ENCODE measurements around the gene RAB30. TPM values are rescaled to one million over a fixed set of nuclear protein-coding genes. Genes with fewer than 3 reads are reported as not detected.

Gene RAB30
- total RNA-seq, 1 donor from 2014 or later, result 12.3 TPM

DNA sequence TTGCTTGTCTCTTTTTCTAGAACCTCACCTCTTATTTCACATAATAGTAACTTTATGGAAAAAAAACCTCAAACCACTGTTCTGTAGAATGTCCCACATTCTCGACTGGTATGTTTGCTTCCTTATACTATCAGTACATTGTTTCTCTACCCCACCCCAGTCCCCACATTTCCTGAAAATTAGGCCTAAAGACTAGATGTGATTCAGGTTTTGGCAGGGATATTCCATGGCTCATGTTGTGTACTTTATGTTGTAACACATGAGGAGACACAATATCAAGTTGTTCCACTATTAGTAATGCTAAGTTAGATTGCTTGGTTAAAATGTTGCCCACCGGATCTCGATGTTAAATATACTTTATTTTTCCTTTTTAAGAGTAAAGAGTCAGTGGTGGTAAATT is 135.4 kb downstream of the RAB30 start:
- no peaks in the 10 kb centered on the region for H3K9me3 Mint-ChIP-seq
- Histone ChIP-seq H3K4me2 (no peak overlapping the region), H3K79me2 (ENCODE audit: low read depth) (no peaks in the 10 kb centered on the region), H2AFZ (replicated peaks) (no peak overlapping the region), H3K36me3 (no peaks in the 10 kb centered on the region), H3K27me3 (no peaks in the 10 kb centered on the region), H3K9ac (no peak overlapping the region), H3K4me1 (no peaks in the 10 kb centered on the region), H3F3A (ENCODE audit: low read depth) (no peaks in the 10 kb centered on the region), H3K4me3 (no peak overlapping the region), H3K9me3 (ENCODE audit: low read depth) (no peaks in the 10 kb centered on the region), H3K27ac (no peak overlapping the region), H4K20me1 (ENCODE audit: low read depth) (no peaks in the 10 kb centered on the region)
- H3K4me3 Mint-ChIP-seq, result no peak overlapping the region
- H3K36me3 Mint-ChIP-seq, result peaks cover 3% of the 10 kb centered on the region
- H3K4me1 Mint-ChIP-seq, result no peaks in the 10 kb centered on the region
- DNase-seq (ENCODE audit: low spot score), result no peak
- H3K27me3 Mint-ChIP-seq (ENCODE audit: insufficient read depth, low read depth), result no peaks in the 10 kb centered on the region
- no peak overlapping the region for H3K27ac Mint-ChIP-seq
- TF ChIP-seq EZH2 (IDR thresholded peaks at IDR 0.05) (no peak), EZH2phosphoT487 (IDR thresholded peaks at IDR 0.05) (no peak), CTCF (IDR thresholded peaks at IDR 0.05) (no peak)

DNA sequence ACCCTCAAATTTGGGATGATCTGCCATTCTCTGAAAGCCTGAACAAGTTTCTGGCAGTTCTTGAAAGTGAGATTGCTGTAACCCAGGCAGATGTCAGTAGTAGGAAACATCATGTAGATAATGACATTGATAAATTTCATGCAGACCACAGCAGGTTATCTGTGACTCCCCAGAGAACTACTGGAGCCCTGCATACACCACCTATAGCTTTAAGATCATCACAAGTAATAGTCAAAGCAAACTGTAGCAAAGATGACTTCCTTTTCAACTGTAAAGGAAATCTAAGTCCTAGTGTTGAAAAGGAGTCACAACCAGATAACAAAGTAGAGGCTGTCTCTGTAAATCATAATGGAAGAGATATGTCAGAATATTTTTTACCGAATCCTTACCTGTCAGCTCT is 139.1 kb downstream of the RAB30 start:
- Histone ChIP-seq H3K4me3 (no peak overlapping the region), H3F3A (ENCODE audit: low read depth) (no peaks in the 10 kb centered on the region), H3K9me3 (ENCODE audit: low read depth) (no peaks in the 10 kb centered on the region), H3K4me1 (no peaks in the 10 kb centered on the region), H3K36me3 (no peaks in the 10 kb centered on the region), H4K20me1 (ENCODE audit: low read depth) (no peaks in the 10 kb centered on the region), H3K27ac (no peak overlapping the region), H3K9ac (no peak overlapping the region), H3K27me3 (no peaks in the 10 kb centered on the region), H3K79me2 (ENCODE audit: low read depth) (no peaks in the 10 kb centered on the region), H2AFZ (replicated peaks) (no peak overlapping the region), H3K4me2 (no peak overlapping the region)
- Mint-ChIP-seq H3K27ac (no peak overlapping the region), H3K36me3 (peaks cover 3% of the 10 kb centered on the region), H3K27me3 (ENCODE audit: insufficient read depth, low read depth) (no peaks in the 10 kb centered on the region), H3K4me1 (no peaks in the 10 kb centered on the region), H3K4me3 (no peak overlapping the region), H3K9me3 (no peaks in the 10 kb centered on the region)
- TF ChIP-seq CTCF (IDR thresholded peaks at IDR 0.05) (no peak), EZH2phosphoT487 (IDR thresholded peaks at IDR 0.05) (no peak), EZH2 (IDR thresholded peaks at IDR 0.05) (no peak)
- DNase-seq (ENCODE audit: low spot score), result no peak

GRCh38 chr11:82930734-82931133 is 141.0 kb downstream of the RAB30 start:
- H3K36me3 Mint-ChIP-seq, result peaks cover 5% of the 10 kb centered on the region
- DNase-seq (ENCODE audit: low spot score), result no peak

More at GRCh38 chr11:82930734-82931133, 141.0 kb downstream of the RAB30 start:
- Mint-ChIP-seq H3K4me1 (no peaks in the 10 kb centered on the region), H3K27me3 (ENCODE audit: insufficient read depth, low read depth) (no peaks in the 10 kb centered on the region), H3K9me3 (no peaks in the 10 kb centered on the region), H3K27ac (no peak overlapping the region), H3K4me3 (no peak overlapping the region)
- H2AFZ ChIP-seq (replicated peaks), result no peak overlapping the region
- TF ChIP-seq EZH2phosphoT487 (IDR thresholded peaks at IDR 0.05), result no peak
- no peak for TF ChIP-seq EZH2 (IDR thresholded peaks at IDR 0.05)
- TF ChIP-seq CTCF (IDR thresholded peaks at IDR 0.05), result no peak
- no peak overlapping the region for H3K9ac ChIP-seq
- H3K27ac ChIP-seq, result no peak overlapping the region
- no peaks in the 10 kb centered on the region for H3K36me3 ChIP-seq
- no peaks in the 10 kb centered on the region for H3F3A ChIP-seq (ENCODE audit: low read depth)
- H4K20me1 ChIP-seq (ENCODE audit: low read depth), result no peaks in the 10 kb centered on the region
- H3K79me2 ChIP-seq (ENCODE audit: low read depth), result no peaks in the 10 kb centered on the region
- H3K9me3 ChIP-seq (ENCODE audit: low read depth), result no peaks in the 10 kb centered on the region
- no peak overlapping the region for H3K4me2 ChIP-seq
- H3K4me1 ChIP-seq, result no peaks in the 10 kb centered on the region
- H3K27me3 ChIP-seq, result no peaks in the 10 kb centered on the region
- no peak overlapping the region for H3K4me3 ChIP-seq

Data from neural progenitor cell (in vitro differentiated cells).